Esophagus muscularis mucosa (tissue), 4 donors: ENCODE measurements around the gene STARD6.

ENCODE experiments used
- EP300 ChIP-seq: sonication (generic); formaldehyde crosslinking; IDR thresholded peaks from one replicate; pipeline ENCODE4 v1.6.1; 2017; ENCODE audit warnings: antibody characterized with exemption
- POLR2A ChIP-seq: fragments of 450-650 bp; IDR thresholded peaks from one replicate; pipeline ENCODE4 v1.6.1; 2017; ENCODE audit warnings: antibody characterized with exemption, moderate library complexity, mild to moderate bottlenecking, low read depth
- POLR2AphosphoS5 ChIP-seq, 2 donors: sonication (generic); formaldehyde crosslinking; IDR thresholded peaks; one replicate each; pipeline ENCODE4 v1.6.1; 2017; ENCODE audit warnings: antibody characterized with exemption in 2 of 2
- TF ChIP-seq, protein P1 (sequence below), 3 experiments: fragments of 200-600 bp in 2 of 3; fragments of 450-650 bp in 1 of 3; sonication (generic) in 2 of 3; IDR thresholded peaks; one replicate each; pipeline ENCODE4 v1.5.1; 2017 to 2019; ENCODE audit warnings: antibody characterized with exemption in 3 of 3, mild to moderate bottlenecking in 2 of 3, moderate library complexity in 1 of 3

DNA sequence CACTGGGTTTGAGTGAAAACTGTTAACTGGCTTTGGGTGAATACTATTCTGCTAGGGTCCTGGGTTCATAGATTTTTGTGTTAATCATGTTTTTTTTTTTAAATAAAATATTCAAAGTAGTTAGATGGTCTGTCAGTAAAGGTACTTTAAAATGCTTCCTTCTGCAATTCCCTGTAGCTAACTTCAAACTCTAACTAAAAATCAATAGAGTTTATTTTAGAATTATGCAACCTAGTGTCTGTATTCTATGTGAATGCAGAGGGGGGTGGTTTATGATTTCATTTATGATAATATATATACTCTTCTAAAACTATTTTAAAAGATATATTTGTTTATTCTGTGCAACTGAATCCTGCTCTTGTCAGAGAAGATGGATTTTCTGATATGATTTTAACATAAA is 27.9 kb downstream of the STARD6 start:
- TF ChIP-seq POLR2AphosphoS5 (IDR thresholded peaks at IDR 0.05) (no peak), POLR2A (no peak), EP300 (no peak)
- TF ChIP-seq, protein P1, sequence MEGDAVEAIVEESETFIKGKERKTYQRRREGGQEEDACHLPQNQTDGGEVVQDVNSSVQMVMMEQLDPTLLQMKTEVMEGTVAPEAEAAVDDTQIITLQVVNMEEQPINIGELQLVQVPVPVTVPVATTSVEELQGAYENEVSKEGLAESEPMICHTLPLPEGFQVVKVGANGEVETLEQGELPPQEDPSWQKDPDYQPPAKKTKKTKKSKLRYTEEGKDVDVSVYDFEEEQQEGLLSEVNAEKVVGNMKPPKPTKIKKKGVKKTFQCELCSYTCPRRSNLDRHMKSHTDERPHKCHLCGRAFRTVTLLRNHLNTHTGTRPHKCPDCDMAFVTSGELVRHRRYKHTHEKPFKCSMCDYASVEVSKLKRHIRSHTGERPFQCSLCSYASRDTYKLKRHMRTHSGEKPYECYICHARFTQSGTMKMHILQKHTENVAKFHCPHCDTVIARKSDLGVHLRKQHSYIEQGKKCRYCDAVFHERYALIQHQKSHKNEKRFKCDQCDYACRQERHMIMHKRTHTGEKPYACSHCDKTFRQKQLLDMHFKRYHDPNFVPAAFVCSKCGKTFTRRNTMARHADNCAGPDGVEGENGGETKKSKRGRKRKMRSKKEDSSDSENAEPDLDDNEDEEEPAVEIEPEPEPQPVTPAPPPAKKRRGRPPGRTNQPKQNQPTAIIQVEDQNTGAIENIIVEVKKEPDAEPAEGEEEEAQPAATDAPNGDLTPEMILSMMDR (IDR thresholded peaks at IDR 0.05), result no peak
